Neural progenitor cell (in vitro differentiated cells): ENCODE data around the gene RIC3.

Source experiments
- CTCF ChIP-seq: fragments of 200-600 bp; sonication (generic); IDR thresholded peaks from 2 replicates; pipeline ENCODE4 v1.5.1; 2017; ENCODE audit warnings: antibody characterized with exemption, mild to moderate bottlenecking
- EZH2 ChIP-seq: fragments of 200-600 bp; sonication (generic); IDR thresholded peaks from 2 replicates; pipeline ENCODE4 v1.6.1; 2017; ENCODE audit warnings: antibody characterized with exemption, mild to moderate bottlenecking, moderate library complexity
- EZH2phosphoT487 ChIP-seq: fragments of 200-600 bp; sonication (generic); IDR thresholded peaks from 2 replicates; pipeline ENCODE4 v1.6.1; 2017; ENCODE audit warnings: antibody characterized with exemption

GRCh38 chr11:8164746-8165145 is 4.1 kb downstream of the RIC3 start:
- TF ChIP-seq CTCF (no peak), EZH2 (no peak), EZH2phosphoT487 (no peak)
